HFF-Myc (cell line): ENCODE results near the gene CDKN2B-AS1.
"Not testable (repeated sequence)": the region's sequence is repeated elsewhere in the genome, so short reads cannot be mapped to it uniquely, and the experiment has no call there.

Experiments
- DNase-seq: peaks from one replicate; pipeline ENCODE4 v3.0.0-alpha.2; 2011; ENCODE audit warnings: low read depth; ENCODE audit errors: extremely low read depth
- H3K4me3 ChIP-seq: replicated peaks from 2 replicates; pipeline ENCODE4 v1.5.1; 2011; ENCODE audit warnings: low read depth, mild to moderate bottlenecking, control low read depth, low read length
- CTCF ChIP-seq: IDR thresholded peaks from 2 replicates; pipeline ENCODE4 v1.5.1; 2012; ENCODE audit warnings: mild to moderate bottlenecking, low read depth, low read length, control low read depth; ENCODE audit errors: missing control alignments

Gene CDKN2B-AS1

GRCh38 chr9:22052376-22052945 lies 57.9 kb downstream of the CDKN2B-AS1 start:
- H3K4me3 ChIP-seq: no peak overlapping the region
- no peak for TF ChIP-seq CTCF
- peak; percentile 95 for DNase-seq

- no peak overlapping the region for H3K4me3 ChIP-seq
- TF ChIP-seq CTCF: peak; percentile 6
Observed at GRCh38 chr9:22053178-22053577, 58.6 kb downstream of the CDKN2B-AS1 start.

GRCh38 chr9:22054076-22054475 lies 59.5 kb downstream of the CDKN2B-AS1 start:
- no peak for TF ChIP-seq CTCF
- H3K4me3 ChIP-seq: no peak overlapping the region
- no peak for DNase-seq

More at GRCh38 chr9:22053178-22053577, 58.6 kb downstream of the CDKN2B-AS1 start:
- no peak for DNase-seq

- no peak for TF ChIP-seq CTCF
- H3K4me3 ChIP-seq: no peak overlapping the region
- DNase-seq: no peak
Observed at GRCh38 chr9:22054529-22054928, 59.9 kb downstream of the CDKN2B-AS1 start.

- TF ChIP-seq CTCF: no peak
- no peak for DNase-seq
- H3K4me3 ChIP-seq: no peak overlapping the region
Observed at GRCh38 chr9:22055090-22055489, 60.5 kb downstream of the CDKN2B-AS1 start.

- TF ChIP-seq CTCF: no peak
- DNase-seq: no peak
- H3K4me3 ChIP-seq: no peak overlapping the region
Observed at GRCh38 chr9:22056402-22056801, 61.8 kb downstream of the CDKN2B-AS1 start.

GRCh38 chr9:22057972-22058371 lies 63.4 kb downstream of the CDKN2B-AS1 start:
- H3K4me3 ChIP-seq, DNase-seq: not testable (repeated sequence)
